ENCODE data around the gene EEIG1.

DNA sequence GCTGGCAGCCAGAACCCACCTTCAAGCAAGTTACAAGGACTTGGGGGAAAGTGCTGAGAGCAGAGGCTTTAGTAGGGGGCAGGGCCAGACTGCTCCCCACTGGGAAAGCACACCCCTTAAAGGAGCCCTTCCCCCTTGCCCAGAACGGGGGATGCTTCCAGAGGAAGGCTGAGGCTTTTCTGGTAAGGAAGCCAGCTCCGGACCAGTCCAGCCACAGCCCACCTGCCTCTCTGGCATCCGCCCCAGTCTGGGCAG lies 38.9 kb downstream of the EEIG1 start:
- TF ChIP-seq, protein P1, sequence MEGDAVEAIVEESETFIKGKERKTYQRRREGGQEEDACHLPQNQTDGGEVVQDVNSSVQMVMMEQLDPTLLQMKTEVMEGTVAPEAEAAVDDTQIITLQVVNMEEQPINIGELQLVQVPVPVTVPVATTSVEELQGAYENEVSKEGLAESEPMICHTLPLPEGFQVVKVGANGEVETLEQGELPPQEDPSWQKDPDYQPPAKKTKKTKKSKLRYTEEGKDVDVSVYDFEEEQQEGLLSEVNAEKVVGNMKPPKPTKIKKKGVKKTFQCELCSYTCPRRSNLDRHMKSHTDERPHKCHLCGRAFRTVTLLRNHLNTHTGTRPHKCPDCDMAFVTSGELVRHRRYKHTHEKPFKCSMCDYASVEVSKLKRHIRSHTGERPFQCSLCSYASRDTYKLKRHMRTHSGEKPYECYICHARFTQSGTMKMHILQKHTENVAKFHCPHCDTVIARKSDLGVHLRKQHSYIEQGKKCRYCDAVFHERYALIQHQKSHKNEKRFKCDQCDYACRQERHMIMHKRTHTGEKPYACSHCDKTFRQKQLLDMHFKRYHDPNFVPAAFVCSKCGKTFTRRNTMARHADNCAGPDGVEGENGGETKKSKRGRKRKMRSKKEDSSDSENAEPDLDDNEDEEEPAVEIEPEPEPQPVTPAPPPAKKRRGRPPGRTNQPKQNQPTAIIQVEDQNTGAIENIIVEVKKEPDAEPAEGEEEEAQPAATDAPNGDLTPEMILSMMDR (optimal IDR thresholded peaks at IDR 0.05 in 1 of 3, IDR thresholded peaks at IDR 0.05 in 1 of 3, conservative IDR thresholded peaks at IDR 0.05 in 1 of 3; ENCODE audit: extremely low read depth in 1 of 3, insufficient read depth in 2 of 3, low read length in 3 of 3) = no peak
- TF ChIP-seq EZH2 (IDR thresholded peaks at IDR 0.05; ENCODE audit: low read length) = no peak
